Heart left ventricle (tissue), 13 donors: Measurements from ENCODE around the gene TBC1D5.

ENCODE experiments used
- CTCF ChIP-seq, 12 donors: fragments of 200-600 bp; sonication (generic) in 4 of 12; IDR thresholded peaks; one replicate each; pipeline versions ENCODE4 v1.5.0 to v1.8.0; 2018 to 2022; ENCODE audit warnings: antibody characterized with exemption in 12 of 12, mild to moderate bottlenecking in 5 of 12
- POLR2A ChIP-seq, 2 donors: fragments of 450-650 bp; IDR thresholded peaks; one replicate each; pipeline ENCODE4 v1.6.1; 2017; ENCODE audit warnings: antibody characterized with exemption in 2 of 2, mild to moderate bottlenecking in 2 of 2, moderate library complexity in 2 of 2
- donor health status: ischemic (EF 13 %, LVEDD 7.1; RV severe dilation, severe dysfunction).
- donor health status: DM: no; HTN: yes; CAD: no.
- donor health status: DM: no; HTN: no; CAD: no.
- donor health status: ischemic (EF 25% LVEDD 6.9; RV normal size, moderate dysfunction).
- donor health status: ischemic (EF 25% LVEDD 5.7; RV mildly dilated, moderate dysfunction).
- donor health status: ischemic (EF 35%, LVEDD 5.7; RV mildly dilated, moderate dysfunction).
- donor health status: nonischemic (EF 11% LVEDD 7.7; RV severe dilation, severe dysfunction).
- donor health status: DM: yes; HTN: yes; CAD: no.
- donor health status: PGD.
- donor health status: ischemic (EF 29% LVEDD 5.4; RV normal size, mild dysfunction).
- donor health status: nonischemic (EF 23%, LVEDD 6.1; RV moderate dilation, normal function).

GRCh38 chr3:17469954-17470353 is 272.5 kb downstream of the TBC1D5 start:
- TF ChIP-seq CTCF (IDR thresholded peaks at IDR 0.05): no peak
- TF ChIP-seq POLR2A (IDR thresholded peaks at IDR 0.05): no peak
